ENCODE data around the gene SETD6. TPM values are rescaled to one million over a fixed set of nuclear protein-coding genes. Genes with fewer than 3 reads are reported as not detected.

SETD6 gene
- total and polyA plus RNA-seq, 2 of the 8 experiments (the other 6 are each of a cell fraction or from before 2014, with no cell fraction given): 25.3 to 40.5 TPM

DNA sequence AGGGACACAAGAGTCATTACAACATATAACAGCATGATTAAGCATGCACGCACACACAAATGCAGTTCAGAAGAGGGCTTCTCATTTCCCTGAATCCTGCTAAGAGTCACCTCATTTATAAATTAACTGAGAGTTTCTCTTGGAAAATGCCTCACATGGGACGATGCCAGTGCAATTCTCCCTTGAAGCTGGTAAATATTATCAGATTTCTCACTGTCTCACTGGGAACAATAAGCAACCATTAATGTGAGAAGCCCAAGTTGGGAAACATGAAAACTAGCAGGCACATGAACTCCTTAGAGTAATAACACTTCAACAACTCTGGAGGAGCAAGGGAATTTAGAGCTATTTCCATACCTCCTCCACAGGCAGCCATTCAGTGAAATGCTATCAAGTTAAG, 26.4 kb downstream of the SETD6 start:
- Histone ChIP-seq H2BK5ac (ENCODE audit: low read depth, low read length) (no peak overlapping the region), H4K91ac (replicated peaks; ENCODE audit: insufficient read length, low read length) (no peak overlapping the region), H3K14ac (ENCODE audit: insufficient read length) (no peak overlapping the region), H3K79me1 (ENCODE audit: low read depth, low read length) (no peaks in the 10 kb centered on the region; the same call in 1 of the 2 replicates), H3K18ac (ENCODE audit: extremely low read depth, low read length) (no peak overlapping the region), H3K4ac (replicated peaks; ENCODE audit: insufficient read length, low read depth, low read length) (no peak overlapping the region), H3K4me2 (ENCODE audit: insufficient read depth in 1 of 2, low read depth in 2 of 2, low read length in 2 of 2) (no peak overlapping the region), H3K23me2 (ENCODE audit: low read depth, low read length) (no peaks in the 10 kb centered on the region), H3K79me2 (ENCODE audit: control insufficient read depth in 1 of 2, insufficient read depth in 2 of 2, low read length in 2 of 2) (0 out of 4 replicates have a peak, but pooled peaks cover 0 to 2% of the 10 kb centered on the region in 2 experiments), H3K4me1 (replicated peaks in 1 of 4; ENCODE audit: control insufficient read depth in 3 of 4, insufficient read depth in 4 of 4, low read length in 3 of 4) (no peaks in the 10 kb centered on the region), H2BK20ac (ENCODE audit: low read length) (no peak overlapping the region), H2BK12ac (ENCODE audit: low read depth, low read length) (no peak overlapping the region), H4K5ac (ENCODE audit: insufficient read length, low read depth, low read length) (no peak overlapping the region), H3K27ac (ENCODE audit: low read depth, low read length) (no peak overlapping the region), H3K36me3 (ENCODE audit: control insufficient read depth in 2 of 4, insufficient read depth in 4 of 4, low read length in 3 of 4) (peaks cover 54 to 99% (median 90%) of the 10 kb centered on the region in 4 experiments), H3K9ac (replicated peaks in 1 of 4; ENCODE audit: extremely low read depth in 1 of 4, low read depth in 3 of 4, low read length in 3 of 4) (no peak overlapping the region), H4K20me1 (replicated peaks in 1 of 2; ENCODE audit: control insufficient read depth in 1 of 2, insufficient read depth in 2 of 2, low read length in 2 of 2) (peaks cover 2 to 10% of the 10 kb centered on the region in 2 experiments), H2BK15ac (ENCODE audit: low read length) (no peak overlapping the region), H2BK120ac (replicated peaks; ENCODE audit: low read depth, low read length) (no peak overlapping the region), H3K9me3 (ENCODE audit: insufficient read depth in 2 of 2, low read depth in 1 of 2, low read length in 1 of 2) (no peaks in the 10 kb centered on the region), H2AFZ (ENCODE audit: low read length) (no peak overlapping the region), H2AK5ac (ENCODE audit: low read depth, low read length) (no peak overlapping the region), H3K4me3 (ENCODE audit: extremely low read depth in 1 of 4, insufficient read depth in 2 of 4, low read depth in 3 of 4, low read length in 4 of 4) (no peak overlapping the region), H3K23ac (ENCODE audit: insufficient read length) (no peak overlapping the region), H3K56ac (replicated peaks; ENCODE audit: insufficient read length, low read depth, low read length) (no peak overlapping the region), H3K27me3 (replicated peaks in 1 of 4; ENCODE audit: control insufficient read depth in 3 of 4, extremely low read depth in 1 of 4, insufficient read depth in 3 of 4, low read length in 3 of 4) (no peaks in the 10 kb centered on the region), H4K8ac (ENCODE audit: extremely low read depth, insufficient read depth, low read length) (no peak overlapping the region)
- DNase-seq (ENCODE audit: low read depth in 1 of 2, low spot score in 2 of 2): no peak
- POLR2A ChIA-PET (ENCODE audit: partially characterized antibody): interaction anchor here (0.6 kb wide), 1 partner anchor 49 kb away, joined by 3 read pairs; no protein-coding TSS in a partner anchor
- no peak for TF ChIP-seq HDAC2 (IDR thresholded peaks at IDR 0.05; ENCODE audit: borderline replicate concordance in 1 of 2, low read depth in 2 of 2, low read length in 2 of 2)
- no peak for TF ChIP-seq SIN3A (conservative IDR thresholded peaks at IDR 0.05 in 1 of 2, IDR thresholded peaks at IDR 0.05 in 1 of 2; ENCODE audit: low read depth in 1 of 2, low read length in 2 of 2)
- no peak for TF ChIP-seq BRCA1 (IDR thresholded peaks at IDR 0.05; ENCODE audit: low read depth, low read length)
- no peak for TF ChIP-seq SAP30 (IDR thresholded peaks at IDR 0.05; ENCODE audit: insufficient read depth, insufficient replicate concordance, low read length)
- TF ChIP-seq EZH2 (IDR thresholded peaks at IDR 0.05; ENCODE audit: low read depth, low read length, severe bottlenecking): no peak
- TF ChIP-seq, protein P1, sequence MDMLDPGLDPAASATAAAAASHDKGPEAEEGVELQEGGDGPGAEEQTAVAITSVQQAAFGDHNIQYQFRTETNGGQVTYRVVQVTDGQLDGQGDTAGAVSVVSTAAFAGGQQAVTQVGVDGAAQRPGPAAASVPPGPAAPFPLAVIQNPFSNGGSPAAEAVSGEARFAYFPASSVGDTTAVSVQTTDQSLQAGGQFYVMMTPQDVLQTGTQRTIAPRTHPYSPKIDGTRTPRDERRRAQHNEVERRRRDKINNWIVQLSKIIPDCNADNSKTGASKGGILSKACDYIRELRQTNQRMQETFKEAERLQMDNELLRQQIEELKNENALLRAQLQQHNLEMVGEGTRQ (IDR thresholded peaks at IDR 0.05; ENCODE audit: low read length): no peak
- TF ChIP-seq CBX5 (IDR thresholded peaks at IDR 0.05; ENCODE audit: low read depth, low read length): no peak
- TF ChIP-seq ASH2L (IDR thresholded peaks at IDR 0.05; ENCODE audit: low read length): no peak
- TF ChIP-seq GABPA (IDR thresholded peaks at IDR 0.05; ENCODE audit: borderline replicate concordance, insufficient read depth, low read length): no peak
- no peak for FAIRE-seq
- CTCF ChIA-PET (ENCODE audit: partially characterized antibody): interaction anchor here (0.6 to 1.4 kb wide), 2 partner anchors 34 to 214 kb away, joined by 3 read pairs; no protein-coding TSS in a partner anchor
- WGBS, 2 experiments (ENCODE audit: extremely low coverage in 1 of 2, insufficient coverage in 1 of 2, insufficient read length in 1 of 2, insufficient replicate concordance in 2 of 2, low coverage in 1 of 2, low lambda C conversion rate in 2 of 2, missing lambda C conversion rate in 1 of 2): 94% methylated on average over 2 of the region's 2 CpGs; no CpG with 5 or more reads in 1 of the 2 experiments
